ENCODE measurements around the gene RUNX2.

Gene RUNX2

GRCh38 chr6:45513843-45514242 is 185.7 kb downstream of the RUNX2 start:
- DNase-seq (ENCODE audit: low read depth in 2 of 2) = no peak

- no peak for DNase-seq (ENCODE audit: low read depth in 2 of 2)
Measured at GRCh38 chr6:45514454-45515230, 186.5 kb downstream of the RUNX2 start.

GRCh38 chr6:45518013-45518720 is 190.0 kb downstream of the RUNX2 start:
- no peak for DNase-seq (ENCODE audit: low read depth in 2 of 2)

GRCh38 chr6:45521226-45521625 is 193.1 kb downstream of the RUNX2 start:
- DNase-seq (ENCODE audit: low read depth in 2 of 2) = no peak

GRCh38 chr6:45522486-45522885 is 194.4 kb downstream of the RUNX2 start:
- no peak for DNase-seq (ENCODE audit: low read depth in 2 of 2)

GRCh38 chr6:45527210-45527609 is 199.1 kb downstream of the RUNX2 start:
- DNase-seq (ENCODE audit: low read depth in 2 of 2) = no peak

- DNase-seq (ENCODE audit: low read depth in 2 of 2) = no peak
Measured at GRCh38 chr6:45531999-45532595, 204.0 kb downstream of the RUNX2 start.

- DNase-seq (ENCODE audit: low read depth in 2 of 2) = no peak
Measured at GRCh38 chr6:45532721-45533210, 204.6 kb downstream of the RUNX2 start.

GRCh38 chr6:45533386-45533785 is 205.3 kb downstream of the RUNX2 start:
- DNase-seq (ENCODE audit: low read depth in 2 of 2) = no peak

GRCh38 chr6:45535933-45536332 is 207.8 kb downstream of the RUNX2 start:
- DNase-seq (ENCODE audit: low read depth in 2 of 2) = no peak

GRCh38 chr6:45537539-45537938 is 209.4 kb downstream of the RUNX2 start:
- DNase-seq (ENCODE audit: low read depth in 2 of 2) = no peak

- no peak for DNase-seq (ENCODE audit: low read depth in 2 of 2)
Measured at GRCh38 chr6:45538641-45539547, 210.8 kb downstream of the RUNX2 start.

GRCh38 chr6:45540375-45540920 is 212.3 kb downstream of the RUNX2 start:
- no peak for DNase-seq (ENCODE audit: low read depth in 2 of 2)

- no peak for DNase-seq (ENCODE audit: low read depth in 2 of 2)
Measured at GRCh38 chr6:45541934-45542333, 213.8 kb downstream of the RUNX2 start.

- no peak for DNase-seq (ENCODE audit: low read depth in 2 of 2)
Measured at GRCh38 chr6:45543298-45544235, 215.4 kb downstream of the RUNX2 start.

GRCh38 chr6:45545416-45545815 is 217.3 kb downstream of the RUNX2 start:
- no peak for DNase-seq (ENCODE audit: low read depth in 2 of 2)

- no peak for DNase-seq (ENCODE audit: low read depth in 2 of 2)
Measured at GRCh38 chr6:45548657-45549515, 220.8 kb downstream of the RUNX2 start.

GRCh38 chr6:45552536-45552935 is 224.4 kb downstream of the RUNX2 start:
- no peak for DNase-seq (ENCODE audit: low read depth in 2 of 2)

GRCh38 chr6:45553730-45554344 is 225.7 kb downstream of the RUNX2 start:
- no peak for DNase-seq (ENCODE audit: low read depth in 2 of 2)
